ENCODE results near the gene LRRFIP2.
A peak's percentile ranks its signal among the peaks of the same experiment; 100 is the strongest.
"Not testable (repeated sequence)": the region's sequence is repeated elsewhere in the genome, so short reads cannot be mapped to it uniquely, and the experiment has no call there.

Gene LRRFIP2

DNA sequence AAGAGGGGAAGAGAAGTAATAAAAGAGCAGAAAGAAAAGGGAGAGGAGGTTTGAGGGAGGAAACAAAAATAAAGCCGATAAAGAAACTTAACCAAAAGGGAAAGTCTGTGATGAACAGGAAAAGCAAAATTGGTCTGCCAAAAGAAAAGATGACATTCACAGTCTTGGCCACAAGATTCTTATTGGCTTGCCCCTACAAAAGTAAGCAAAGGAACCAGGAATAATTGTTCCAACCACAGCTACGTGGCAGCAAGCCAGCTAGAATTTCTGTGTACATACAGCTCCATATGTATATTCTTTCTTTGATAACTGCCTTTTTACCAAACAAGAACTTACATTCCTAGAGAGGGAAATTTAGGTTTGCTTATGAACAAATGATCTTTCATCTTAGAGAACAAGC lies 101.5 kb downstream of the LRRFIP2 start:
- FAIRE-seq (no peak), DNase-seq (ENCODE audit: low spot score) (peak; percentile 15)

DNA sequence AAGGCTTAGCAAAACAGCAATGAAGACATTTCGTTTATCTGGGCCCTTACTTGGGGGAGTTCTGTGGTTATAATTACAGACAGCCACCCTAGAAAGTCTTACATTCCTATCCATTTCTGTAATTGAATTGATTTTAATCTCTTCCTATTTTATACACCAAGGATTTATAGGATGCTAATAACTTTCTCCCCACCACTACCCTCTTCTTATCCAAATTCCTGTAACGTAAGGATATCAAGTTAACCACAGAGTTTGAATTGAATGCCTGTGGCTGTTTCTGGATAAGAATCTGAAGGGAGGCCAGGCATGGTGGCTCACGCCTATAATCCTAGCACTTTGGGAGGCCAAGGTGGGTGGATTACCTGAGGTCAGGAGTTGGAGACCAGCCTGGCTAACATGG lies 102.5 kb downstream of the LRRFIP2 start:
- DNase-seq (ENCODE audit: low spot score) (no peak), FAIRE-seq (no peak)

DNA sequence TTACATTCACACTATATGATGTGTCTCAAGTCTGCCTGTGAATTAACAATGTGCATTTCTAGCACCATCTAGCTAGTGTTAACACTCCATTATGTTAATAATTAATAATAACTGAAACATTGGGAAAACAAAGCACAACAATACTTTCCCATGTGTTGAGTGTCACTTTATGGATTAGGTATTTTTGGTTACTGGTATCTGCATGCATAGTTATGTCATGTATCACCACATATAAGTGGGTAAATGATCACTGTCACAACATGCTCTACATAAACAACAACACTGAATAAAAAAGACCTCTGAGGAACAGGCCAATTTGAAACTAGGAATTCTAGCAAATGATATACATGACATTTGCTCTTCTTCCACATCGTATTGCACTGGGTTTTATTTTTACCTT lies 106.4 kb downstream of the LRRFIP2 start:
- DNase-seq (ENCODE audit: low spot score) (no peak), FAIRE-seq (no peak)

DNA sequence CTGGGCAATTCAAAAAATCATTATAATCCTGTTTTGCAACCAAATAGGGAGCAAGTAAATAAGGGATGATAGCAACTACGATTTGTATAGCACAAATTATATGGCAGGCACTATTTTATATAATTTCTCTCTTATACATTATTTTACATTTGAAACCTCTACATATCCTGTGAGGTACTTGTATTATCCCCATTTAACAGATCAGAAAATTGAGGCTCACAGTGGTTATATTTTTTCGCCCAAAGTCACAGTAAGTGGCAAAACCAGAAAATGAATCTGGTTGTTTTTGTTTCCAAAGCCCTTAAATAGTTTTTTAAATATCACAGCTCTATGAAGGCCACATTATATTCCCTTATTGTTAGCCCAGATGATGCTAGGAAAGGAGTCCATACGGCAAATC lies 106.8 kb downstream of the LRRFIP2 start:
- DNase-seq (ENCODE audit: low spot score) (no peak), FAIRE-seq (no peak)

DNA sequence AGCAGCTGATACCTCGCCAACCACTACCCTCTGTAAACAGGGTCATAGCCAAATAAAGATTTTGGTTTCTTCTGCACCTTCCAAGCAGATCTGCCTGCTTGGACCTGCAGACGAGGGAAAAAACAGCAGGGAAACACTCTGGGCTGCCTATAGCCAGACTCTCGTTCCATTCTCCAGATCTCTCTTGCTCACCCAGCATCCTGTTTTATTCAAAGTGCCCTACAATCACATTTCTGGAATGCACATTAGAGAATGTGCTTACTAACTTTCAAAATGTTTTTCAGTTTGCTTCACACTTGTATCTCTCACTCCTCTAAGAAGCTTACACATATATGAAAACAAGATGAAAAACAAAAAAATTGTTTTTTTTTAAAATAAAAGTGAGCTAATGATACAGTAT lies 109.6 kb downstream of the LRRFIP2 start:
- FAIRE-seq (no peak), DNase-seq (ENCODE audit: low spot score) (no peak)

DNA sequence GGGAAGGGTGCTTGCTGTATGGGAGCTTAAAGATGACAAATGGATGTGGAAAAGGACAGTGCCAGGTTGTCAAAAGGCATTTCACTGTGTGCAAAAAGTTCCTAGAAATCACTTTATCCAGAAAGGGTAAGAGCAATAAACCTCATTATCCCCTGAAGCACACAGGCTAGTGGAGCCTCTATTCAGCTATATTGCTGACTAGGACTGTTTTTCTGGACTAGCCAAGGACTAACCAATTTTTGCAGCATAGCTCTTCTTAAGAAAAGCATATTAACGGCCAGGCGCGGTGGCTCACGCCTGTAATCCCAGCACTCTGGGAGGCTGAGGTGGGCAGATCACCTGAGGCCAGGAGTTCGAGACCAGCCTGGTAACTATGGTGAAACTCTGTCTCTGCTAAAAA lies 116.3 kb downstream of the LRRFIP2 start:
- no peak for FAIRE-seq
- DNase-seq (ENCODE audit: low spot score) = no peak

DNA sequence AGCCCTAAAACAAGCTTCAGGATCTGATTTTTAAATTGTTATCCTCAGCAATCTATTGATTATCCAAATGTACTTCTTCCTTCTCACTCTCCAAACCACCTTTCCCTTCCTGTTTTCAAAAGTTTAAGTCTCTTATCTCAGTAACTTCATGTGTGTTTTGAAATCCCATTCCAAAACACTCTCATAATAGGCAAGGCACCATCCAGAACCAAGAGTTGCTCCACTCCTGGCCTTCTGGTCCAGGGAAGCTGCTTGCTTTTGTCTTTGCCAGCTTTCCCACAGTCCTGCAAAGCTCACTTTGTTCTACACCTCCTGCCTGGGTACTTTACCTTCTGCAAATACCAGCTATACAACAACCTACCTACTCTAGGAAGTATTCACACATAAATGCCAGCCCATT lies 117.6 kb downstream of the LRRFIP2 start:
- DNase-seq (ENCODE audit: low spot score) (no peak), FAIRE-seq (no peak)

DNA sequence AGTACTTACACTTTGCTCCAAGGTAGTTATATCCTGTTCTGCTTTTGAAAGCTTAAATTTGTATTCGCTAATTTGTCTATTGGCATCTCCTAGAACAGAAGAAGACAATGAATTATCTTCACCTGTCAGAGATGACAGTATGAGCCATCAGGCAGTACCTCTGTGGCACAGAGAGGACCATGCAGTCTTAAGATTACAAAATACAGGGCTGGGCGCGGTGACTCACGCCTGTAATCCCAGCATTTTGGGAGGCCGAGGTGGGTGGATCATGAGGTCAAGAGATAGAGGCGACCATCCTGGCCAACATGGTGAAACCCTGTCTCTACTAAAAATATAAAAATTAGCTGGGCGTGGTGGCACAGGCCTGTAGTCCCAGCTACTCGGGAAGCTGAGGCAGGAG lies 119.3 kb downstream of the LRRFIP2 start:
- FAIRE-seq; DNase-seq (ENCODE audit: low spot score): not testable (repeated sequence)

DNA sequence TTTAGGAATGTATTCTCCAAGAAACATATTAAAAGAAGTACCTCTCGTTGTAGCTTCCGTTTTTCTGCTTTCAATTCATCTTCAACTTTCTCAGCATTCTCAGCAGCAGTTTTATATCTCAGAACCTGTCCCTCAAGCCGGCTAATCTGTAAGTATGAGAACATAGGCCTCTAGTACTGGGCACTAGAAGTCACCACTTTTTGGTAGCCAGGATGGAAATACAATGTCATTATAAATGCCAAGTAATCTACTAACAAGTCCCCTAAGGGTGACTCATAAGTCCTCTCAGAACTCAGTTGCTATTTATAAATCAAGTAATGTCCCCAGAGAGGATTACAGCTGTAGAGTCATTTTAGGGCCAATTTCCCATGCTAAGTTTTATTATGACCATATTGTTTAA lies 120.0 kb downstream of the LRRFIP2 start:
- DNase-seq (ENCODE audit: low spot score) = peak; percentile 29
- no peak for FAIRE-seq

DNA sequence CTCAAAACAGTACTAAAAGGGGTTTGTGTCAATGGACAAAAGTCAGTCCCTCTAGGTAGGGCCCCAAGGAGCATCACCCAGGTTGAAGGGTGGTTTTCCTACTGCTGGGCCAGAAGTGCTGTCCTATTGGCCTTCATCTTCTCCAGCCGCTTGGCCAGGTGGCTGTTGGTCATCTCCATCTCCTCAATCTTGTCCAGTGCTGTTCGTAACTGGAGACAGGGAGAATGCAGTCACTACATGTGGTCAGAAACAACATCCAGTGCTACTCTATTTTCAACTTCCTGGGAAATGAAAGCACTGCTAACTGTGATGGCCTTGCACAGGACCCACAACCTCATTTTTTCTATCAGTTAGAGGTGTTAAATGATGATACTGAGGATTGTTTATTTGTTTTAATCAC lies 120.6 kb downstream of the LRRFIP2 start:
- FAIRE-seq = no peak
- DNase-seq (ENCODE audit: low spot score) = no peak

DNA sequence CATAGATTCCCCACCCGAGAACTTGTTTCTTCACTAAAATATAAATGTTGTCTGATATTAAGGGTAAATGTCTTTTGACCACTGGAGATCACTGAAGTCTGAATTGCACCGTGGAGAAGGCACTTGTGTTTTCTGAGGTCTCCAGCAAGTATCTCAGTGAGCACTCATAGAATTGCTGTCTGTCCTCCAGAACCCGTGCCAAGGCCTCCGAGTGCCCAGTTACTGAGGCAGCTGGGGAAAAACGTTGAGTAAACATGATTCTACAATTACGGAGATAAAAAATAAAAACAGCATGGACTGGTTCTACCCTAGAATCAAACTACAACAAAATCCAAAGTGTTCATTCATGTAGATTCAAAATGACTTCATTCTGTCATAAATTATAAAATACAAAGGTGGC lies 121.0 kb downstream of the LRRFIP2 start:
- DNase-seq (ENCODE audit: low spot score) = no peak
- no peak for FAIRE-seq

DNA sequence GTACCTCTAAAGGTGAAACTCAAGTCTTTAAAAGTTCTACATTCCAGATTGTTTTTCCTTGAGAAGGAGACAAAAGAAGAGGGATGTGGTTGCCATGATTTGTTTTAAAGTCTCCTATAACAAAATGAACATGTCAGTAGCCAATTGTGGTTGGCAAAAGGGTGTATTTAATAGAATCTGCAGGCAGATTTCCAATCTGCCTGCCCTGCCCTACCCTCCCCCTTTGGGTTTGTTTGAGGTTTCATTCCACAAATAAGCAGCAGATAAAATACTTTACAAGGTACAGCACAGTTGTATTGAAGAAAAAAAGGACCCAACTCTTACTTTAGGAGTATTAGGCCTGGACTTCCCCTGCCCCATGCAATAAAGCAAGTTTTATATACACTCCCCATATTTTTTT lies 121.5 kb downstream of the LRRFIP2 start:
- DNase-seq (ENCODE audit: low spot score) (no peak), FAIRE-seq (no peak)

DNA sequence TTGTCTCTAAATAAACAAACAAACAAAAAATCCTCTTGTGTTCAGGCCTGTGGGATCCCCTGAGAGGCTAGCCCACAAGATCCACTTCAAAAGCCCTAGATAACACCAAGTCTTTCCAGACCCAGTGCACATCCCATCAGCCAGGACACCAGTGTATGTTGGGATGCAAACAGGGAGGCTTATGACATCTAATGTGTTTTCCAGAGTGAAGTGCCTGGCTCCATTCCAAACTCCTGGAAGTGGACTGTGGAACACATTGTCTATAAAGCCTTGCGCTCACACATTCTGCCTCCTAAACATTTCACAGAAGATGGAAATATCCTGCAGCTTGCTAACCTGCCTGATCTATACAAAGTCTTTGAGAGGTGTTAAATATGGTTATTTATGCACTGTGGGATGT lies 124.1 kb downstream of the LRRFIP2 start:
- FAIRE-seq = no peak
- no peak for DNase-seq (ENCODE audit: low spot score)

DNA sequence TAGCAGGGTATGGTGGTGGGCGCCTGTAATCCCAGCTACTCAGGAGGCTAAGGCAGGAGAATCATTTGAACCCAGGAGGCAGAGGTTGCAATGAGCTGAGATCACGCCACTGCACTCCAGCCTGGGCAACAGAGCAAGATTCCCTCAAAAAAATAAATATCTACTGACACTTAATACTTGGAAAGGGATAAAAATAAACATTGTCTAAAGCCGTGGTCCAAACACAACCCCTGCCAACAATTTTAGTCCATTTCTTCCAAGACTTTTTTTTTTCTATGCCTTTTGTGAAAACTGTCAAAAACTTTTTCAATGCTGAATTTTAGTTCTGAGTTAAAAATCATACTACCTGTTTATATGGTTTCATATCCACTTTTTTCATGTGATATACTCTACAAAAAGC lies 131.7 kb downstream of the LRRFIP2 start:
- FAIRE-seq; DNase-seq (ENCODE audit: low spot score): not testable (repeated sequence)

DNA sequence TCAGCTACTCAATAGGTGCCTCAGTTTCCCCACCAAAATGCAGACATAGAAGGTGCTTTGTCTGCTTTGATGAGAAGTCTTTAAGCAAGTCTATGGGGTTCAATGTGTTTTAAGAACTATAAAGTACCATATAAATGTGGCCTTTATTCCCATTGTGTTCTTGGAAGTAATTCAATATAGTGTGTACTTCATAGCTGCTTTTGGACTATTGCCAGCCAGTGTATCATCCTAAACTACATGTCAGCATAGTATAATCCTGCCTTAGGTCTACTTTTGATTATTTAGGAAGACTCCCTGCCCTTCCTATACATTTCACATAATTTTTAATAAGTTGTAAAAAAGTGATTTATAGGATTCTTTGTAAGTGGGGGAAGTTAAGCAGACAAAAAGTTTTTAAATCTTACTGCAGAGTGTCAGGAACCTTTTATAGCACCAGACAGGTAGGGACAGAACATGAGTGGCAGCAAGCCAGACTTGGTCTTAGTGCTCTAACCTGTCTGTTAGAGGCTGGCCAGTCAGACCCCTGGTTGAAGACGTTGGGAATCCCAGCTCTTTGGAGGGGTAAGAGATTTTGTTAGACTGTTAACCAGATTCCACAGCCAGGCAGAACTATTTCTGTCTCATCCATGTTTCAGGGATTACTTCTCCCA lies 132.7 kb downstream of the LRRFIP2 start:
- FAIRE-seq (no peak), DNase-seq (ENCODE audit: low spot score) (no peak)

DNA sequence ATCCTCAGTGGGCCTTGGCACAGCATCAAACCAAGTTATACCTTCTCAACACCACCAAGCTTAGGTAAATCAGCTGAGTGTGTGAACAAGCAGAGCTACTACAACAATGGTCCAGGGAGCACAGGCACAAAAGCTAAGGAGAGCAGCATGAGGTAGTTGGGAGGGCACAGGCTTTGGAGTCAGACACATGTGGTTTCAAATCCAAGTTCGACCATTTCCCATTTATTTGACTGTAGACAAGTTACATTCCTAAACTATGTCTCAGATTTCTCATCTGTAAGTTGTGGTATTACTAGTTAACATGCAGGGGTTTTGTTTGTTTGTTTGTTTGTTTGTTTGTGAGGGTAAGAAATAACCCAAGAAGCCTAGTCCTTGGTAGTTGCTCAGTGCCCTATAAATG lies 134.2 kb downstream of the LRRFIP2 start:
- no peak for FAIRE-seq

DNA sequence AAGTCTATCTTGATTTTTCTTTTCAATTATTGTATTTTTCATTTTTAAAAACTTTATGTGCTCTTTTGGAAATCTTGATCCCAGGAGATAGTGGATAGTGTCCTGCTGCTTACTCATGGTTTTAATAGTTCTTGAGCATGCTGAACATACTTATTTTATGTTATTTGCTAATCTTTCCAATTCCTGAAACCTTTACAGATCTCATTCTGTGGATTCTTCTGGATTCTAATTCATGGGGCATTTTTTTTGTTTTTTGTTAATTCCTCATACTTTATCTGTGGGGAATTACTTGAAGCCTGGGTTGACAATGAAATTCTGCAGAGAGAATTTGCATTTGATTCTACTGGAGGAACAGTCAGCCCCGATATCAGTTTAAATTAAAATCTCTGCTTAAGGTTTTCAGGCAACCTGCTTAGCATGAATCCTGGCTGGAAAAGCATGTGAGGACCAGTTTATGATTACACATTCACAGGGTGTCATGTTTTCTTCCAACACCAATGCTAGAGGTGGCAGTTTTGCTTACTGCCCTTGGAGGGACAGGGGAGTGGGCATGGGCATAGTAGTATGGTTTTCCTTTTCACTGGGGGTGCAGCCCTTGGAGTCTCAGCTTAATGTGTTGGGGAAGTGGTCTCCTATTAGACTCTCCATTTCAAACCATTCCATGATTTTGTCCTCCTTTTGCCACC lies 135.1 kb downstream of the LRRFIP2 start:
- FAIRE-seq (no peak), DNase-seq (ENCODE audit: low spot score) (no peak)

More for the DNA sequence above, 134.2 kb downstream of the LRRFIP2 start:
- DNase-seq (ENCODE audit: low spot score) = no peak

DNA sequence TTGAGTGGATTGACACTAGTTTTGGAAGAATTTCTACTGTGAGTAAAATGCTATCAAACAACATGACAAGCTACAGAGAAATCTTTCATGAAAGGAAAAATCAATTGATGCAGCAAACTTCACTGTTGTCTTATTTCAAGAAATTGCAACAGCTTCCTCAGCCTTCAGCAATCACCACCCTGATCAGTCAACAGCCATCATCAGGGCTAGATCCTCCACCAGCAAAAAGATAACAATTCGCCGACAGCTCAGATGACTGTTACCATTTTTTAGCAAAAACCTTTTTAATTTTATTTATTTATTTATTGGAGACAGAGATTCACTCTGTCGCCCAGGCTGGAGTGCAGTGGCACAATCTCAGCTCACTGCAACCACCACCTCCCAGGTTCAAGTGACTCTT lies 137.0 kb downstream of the LRRFIP2 start:
- DNase-seq (ENCODE audit: low spot score) = no peak
- FAIRE-seq = no peak

DNA sequence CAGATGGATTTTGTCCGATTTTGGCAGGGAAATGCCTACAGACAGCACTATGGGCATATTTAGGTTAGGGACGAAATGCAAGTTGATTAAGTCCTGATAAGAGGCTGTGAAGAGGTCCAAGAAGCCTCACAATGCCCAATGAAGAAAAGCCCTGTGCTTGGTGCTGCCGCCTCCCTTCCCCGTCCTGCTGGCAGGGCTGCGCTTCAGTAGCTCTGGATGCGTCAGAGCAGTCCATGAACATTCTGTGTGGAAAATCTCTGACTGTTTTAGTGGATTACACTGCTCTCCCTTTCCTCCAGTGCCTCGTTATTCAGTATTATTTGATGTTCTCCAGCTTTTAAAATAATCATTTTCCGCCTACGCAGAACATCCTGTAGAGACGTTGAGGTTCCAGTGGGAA lies 141.4 kb downstream of the LRRFIP2 start:
- DNase-seq (ENCODE audit: low spot score) = no peak

DNA sequence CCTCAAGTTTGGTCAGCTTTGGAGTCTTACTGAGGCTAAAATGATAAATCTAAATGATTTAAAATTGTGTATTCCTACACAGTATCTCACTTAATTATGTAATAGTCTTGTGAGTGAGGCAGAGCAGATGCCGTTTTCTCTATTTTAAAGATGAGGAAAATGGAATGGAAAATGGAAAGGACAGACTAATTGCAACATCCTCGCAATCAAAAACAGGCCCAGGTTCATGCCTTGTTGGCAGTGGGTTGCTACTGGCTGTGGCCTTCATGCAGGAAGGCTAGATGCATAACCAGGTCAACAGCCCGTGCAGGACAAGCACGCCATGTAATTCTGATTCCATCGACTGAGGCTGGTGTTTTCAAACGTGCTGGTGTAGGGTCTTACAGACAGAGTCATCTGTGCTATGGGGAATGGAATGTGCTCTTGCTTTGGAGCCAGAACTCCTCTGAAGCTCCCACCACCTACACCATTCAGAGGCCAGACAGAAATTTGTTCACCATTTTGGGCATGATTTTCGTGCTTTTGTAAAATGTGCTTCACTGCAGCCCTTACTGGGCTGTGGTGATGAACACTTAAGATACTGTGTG lies 143.2 kb downstream of the LRRFIP2 start:
- FAIRE-seq (no peak), DNase-seq (ENCODE audit: low spot score) (no peak)

More for the DNA sequence above, 141.4 kb downstream of the LRRFIP2 start:
- FAIRE-seq = no peak

DNA sequence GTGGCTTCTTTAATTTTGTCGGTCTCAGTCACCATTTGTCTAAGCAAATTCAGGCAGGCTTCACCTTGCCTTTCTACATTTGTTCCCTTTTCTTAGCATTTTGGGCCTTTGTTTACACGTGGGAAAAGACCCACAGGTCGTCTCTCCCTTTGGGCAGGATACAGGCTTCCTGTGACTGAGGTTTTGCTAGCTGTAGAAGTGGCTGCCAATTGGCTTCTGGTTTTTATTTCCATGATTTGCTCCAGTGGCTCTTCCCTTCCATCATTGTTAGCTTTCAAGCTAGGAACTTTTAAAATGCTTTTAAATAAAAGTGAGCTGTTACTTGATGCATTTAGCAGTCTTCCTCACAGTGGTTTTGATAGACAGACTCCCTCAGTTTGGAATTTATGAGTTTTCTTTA lies 143.8 kb downstream of the LRRFIP2 start:
- FAIRE-seq (no peak), DNase-seq (ENCODE audit: low spot score) (no peak)

DNA sequence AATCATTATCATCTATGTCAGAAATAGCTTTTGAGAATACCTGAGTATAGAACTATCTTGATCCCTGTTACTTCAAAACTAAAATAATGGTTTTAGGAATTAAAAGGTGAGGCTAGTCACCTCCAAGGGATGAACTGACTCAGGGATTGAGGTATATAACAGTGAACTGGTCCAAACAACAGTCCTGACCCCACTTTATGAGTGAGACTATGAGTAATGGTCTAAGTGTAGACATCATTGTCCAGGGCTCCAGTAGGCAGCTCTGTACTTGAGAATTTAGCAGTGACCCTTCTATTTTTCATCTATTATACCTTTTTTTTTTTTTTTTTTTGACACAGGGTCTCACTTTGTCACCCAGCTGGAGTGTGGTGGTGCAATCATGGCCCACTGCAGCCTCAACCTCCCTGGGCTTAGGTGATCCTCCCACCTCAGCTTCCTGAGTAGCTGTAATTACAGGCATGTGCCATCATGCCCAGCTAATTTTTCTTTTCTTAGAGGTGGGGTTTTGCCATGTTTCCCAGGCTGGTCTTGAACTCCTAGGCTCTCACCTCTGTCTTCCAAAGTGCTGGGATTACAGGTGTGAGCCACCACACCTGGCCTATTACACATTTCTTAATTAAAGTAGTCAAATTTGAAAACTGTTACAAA lies 144.7 kb downstream of the LRRFIP2 start:
- DNase-seq (ENCODE audit: low spot score) (no peak), FAIRE-seq (no peak)
